HG03442 (cell line): ENCODE measurements around the gene SRPK2.

ENCODE experiments used
- ATAC-seq: cut with Tn5 transposase; IDR thresholded peaks from one replicate; pipeline ENCODE4 v1.9.1; 2021; ENCODE audit warnings: mild to moderate bottlenecking, moderate library complexity; ENCODE audit not compliant: unreplicated experiment

SRPK2 gene

DNA sequence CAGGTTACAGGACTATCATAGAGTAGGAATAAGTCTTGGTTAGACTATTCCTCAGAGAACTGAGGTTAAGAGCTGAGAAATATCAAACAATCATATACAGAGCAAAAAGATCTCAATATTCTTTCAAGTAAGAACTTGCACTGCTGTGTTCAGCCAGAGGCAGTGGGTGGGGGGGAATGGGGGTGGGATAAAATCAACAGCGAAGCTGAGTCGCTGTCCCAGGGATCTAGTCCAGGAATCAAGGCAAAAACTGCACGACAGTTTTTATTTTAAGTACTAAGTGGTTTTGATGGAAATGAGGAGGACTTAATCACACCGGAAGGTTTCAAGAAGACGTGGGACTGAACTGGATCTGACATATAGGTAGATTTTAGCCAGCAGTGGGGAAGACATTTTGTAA is 159.1 kb downstream of the SRPK2 start:
- no peak for ATAC-seq

DNA sequence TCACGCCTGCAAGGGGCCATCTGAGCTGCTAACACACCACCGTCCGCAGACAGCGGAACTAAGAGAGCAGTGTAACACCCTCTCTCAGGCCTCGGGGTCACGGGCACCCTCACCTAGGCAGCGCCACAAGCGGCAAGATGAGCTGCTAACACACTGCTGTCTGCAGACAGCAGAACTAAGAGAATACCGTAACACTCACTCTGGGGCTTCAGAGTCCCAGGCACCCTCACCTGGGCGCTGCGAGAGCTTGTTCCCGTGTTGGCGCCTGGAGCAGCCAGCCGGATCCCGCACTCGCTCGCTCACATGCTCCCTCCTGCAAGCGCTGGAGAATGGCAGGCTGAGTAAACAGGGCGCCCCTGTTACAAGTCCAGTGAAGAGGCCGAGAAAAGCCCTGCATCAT is 160.2 kb downstream of the SRPK2 start:
- ATAC-seq = no peak

DNA sequence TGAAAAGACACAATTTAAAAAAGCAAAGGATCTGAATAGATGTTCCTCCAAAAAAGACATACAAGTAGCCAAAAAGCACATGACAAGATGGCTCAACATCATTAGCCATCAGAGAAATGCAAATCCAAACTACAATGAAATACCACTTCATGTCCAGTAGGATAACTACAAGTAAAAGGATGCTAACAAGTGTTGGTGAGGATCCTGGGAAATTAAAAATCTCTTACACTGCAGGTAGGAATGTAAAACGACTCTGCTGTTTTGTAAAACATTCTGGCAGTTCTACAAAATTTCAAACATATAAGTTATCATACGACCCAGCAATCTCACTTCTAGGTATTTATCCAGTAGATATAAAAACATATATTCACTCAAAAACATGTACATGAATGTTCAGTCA is 161.3 kb downstream of the SRPK2 start:
- ATAC-seq = no peak

DNA sequence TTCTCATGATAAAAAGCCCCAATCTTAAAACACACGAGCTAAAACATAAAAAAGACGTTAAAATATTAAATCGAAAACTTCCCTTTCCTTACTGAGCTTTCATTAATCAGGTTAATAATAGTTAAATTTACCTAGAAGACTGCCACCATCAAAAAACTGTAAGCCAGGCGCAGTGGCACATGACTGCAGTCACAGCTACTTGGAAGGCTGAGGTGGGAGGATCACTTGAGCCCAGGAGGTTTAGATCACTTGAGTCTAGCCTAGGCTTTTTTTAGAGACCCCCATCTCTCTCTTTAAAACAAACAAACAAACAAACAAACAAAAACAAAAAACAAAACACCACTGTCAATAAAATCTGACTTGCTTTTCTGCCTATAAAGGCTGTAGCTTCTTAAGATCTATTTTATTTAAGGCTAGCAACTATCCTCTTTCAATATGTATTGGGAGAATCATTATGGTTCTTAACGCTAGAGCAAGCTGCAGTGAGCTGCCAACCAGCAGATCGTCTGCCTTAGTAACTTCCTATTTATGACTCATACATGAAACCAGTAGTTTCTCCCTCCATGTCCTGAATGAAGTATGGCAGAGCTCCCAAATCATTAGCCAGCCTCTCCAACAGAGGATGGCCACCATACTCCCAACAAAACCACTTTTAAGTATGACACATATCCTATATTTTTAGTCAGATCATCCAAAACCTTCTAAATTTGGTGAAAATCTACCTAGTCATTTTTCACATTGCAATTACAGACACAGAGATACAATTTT is 163.7 kb downstream of the SRPK2 start:
- ATAC-seq = peak; percentile 87

DNA sequence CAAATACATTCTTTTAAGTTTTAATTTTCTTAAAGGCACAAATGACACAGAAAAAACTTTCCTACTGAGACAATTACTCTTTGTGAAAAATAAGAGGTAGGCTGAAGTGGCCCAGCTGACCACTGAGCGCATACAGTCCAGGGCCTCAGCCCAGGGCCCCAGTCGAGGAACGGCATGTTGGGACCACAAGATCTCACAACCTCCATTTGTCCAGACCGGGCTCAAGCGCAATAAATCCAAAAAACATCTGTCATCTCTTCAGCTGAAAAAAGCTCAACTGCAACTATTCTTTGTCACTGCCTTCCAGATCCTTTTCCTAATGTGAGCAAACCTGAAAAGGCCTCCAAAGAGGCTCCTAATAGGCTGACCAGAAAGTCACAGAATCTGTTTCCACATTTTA is 165.8 kb downstream of the SRPK2 start:
- no peak for ATAC-seq

DNA sequence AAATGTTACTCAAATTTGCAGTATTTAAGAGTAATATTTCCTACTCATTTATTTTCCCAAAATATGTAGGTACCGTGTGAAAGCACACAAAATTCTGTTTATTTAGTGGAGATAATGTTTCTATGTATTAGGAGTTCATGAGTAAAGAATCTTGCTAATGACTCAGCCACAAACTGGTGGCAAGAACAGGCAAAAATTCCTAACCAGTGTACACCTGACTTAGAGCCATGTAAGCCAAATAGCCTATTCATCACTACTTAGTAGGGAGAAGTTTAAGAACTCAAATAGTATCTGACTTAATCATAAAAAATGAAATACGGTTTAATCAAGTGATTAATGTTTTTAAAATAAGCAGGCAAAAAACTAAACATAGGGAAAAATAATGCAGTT is 169.0 kb downstream of the SRPK2 start:
- no peak for ATAC-seq

DNA sequence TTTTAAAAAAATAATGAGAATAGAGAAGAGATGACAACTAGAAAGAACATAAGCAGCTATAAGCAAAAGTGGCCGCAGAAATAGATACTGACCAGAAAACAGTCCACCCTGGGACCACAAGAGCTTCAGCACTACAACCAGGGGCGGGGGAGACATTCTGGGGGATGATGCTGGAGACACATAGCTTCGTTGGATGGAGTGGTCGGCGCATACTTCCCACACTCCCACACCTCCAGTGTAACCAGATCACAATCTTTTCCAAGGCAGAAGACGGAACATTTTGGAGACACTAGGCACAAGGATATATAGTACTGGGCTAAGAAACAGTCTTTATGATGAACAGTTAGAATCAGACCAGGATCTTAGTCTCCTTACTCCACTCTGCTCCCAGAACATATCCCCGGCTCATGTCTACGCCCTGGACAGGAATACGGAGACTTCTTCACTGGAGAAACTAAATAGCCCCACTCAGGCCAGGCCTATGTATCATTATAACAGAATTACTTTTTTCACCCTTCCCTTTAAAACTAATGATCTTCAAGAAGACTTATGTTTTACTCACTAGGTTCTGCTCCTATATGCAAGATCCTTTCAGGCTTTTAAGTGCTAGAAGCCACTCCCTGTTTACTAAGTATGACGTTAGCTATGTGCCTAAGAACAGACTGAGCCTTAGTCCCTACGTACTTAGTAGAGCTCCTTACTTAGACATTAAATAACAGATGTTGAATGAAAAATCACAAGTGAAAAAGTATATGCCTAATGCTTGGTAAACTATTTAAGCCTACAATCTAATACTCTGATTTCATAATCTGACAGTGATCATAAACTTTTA is 169.6 kb downstream of the SRPK2 start:
- ATAC-seq = no peak

DNA sequence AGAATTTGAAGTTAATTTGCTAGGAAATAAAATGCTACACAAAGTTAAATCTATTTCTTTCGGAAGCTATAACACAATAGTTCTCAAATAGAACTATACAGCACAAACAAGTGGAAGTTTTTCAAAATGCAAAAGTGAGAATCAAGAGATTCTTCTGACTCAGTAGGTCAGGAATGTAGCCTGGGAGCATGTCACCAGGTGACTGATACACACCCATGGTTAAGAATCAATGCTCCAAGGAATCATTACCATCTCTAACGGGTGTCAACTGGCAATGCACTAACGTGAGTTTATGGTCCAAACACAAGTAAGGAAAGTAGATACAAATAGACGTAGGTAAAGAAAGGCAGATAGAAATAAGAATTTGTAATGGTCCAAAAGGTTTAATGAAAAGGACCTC is 170.5 kb downstream of the SRPK2 start:
- ATAC-seq = no peak

DNA sequence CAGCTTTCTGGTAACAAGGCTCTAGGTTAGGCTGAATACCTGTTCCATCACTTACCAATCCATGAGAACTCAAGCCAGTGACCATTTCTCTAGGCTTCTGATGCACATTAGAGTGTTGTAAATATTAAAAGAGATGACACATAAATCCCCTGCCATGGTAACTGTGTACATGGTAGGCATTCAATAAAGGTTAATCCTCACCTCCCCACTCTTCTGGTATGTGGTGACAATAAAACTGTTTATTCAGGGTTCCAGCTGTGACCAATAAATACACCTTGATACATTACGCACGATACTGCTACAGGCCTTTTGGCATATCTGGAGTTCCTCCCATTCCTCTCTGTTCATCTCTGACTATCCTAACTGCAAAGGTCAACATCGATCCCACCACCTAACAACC is 171.9 kb downstream of the SRPK2 start:
- ATAC-seq = no peak

DNA sequence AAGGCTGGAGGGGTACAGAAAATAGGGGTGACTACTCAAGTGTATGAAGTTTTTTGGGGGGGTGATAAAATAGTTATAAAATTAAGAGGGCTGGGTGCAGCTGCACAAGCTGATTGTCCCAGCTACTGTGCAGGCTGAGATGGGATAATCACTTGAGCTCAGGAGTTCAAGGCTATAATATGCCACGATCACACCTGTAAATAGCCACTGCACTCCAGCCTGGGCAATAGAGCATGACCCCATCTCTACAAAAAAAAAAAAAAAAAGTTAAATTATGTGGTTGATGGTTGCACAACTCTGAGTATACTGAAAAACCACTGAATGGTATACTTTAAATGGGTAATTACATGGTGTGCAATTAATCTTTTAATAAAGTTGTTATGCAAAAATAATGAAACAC is 172.9 kb downstream of the SRPK2 start:
- ATAC-seq = no peak

DNA sequence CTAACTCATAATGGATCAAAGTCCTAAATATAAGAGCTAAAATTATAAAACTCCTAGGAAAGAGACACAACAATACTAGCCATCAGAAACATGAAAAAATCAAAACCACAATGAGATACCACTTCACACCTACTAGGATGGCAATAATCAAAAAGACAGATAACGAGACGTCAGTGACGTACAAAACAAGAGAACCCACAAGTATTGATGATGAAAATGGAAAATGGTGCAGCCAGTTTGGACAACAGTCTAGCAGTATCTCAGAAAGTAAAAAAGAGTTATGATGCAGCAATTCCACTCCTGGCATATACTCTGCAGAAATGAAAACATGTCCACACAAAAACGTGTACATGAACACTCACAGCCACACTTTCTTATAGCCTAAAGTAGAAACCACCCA is 173.5 kb downstream of the SRPK2 start:
- no peak for ATAC-seq

DNA sequence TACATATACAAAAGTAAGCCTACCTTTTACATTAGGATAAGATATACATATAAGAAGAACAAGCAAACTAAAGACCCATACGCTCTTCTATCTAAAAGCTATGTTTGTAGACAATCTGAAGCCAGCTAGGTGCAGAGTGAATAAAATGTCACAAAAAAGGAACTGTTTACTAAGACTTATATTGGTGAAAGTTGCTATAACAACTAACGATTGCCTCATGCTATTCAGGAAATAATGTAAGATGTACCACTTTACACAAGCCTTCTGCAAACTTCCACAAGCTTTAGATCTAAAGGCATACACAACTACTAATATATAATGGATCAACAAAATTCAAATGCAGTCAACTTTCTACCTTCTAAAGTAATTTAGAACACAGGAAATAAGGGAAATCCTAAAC is 175.1 kb downstream of the SRPK2 start:
- ATAC-seq = no peak

DNA sequence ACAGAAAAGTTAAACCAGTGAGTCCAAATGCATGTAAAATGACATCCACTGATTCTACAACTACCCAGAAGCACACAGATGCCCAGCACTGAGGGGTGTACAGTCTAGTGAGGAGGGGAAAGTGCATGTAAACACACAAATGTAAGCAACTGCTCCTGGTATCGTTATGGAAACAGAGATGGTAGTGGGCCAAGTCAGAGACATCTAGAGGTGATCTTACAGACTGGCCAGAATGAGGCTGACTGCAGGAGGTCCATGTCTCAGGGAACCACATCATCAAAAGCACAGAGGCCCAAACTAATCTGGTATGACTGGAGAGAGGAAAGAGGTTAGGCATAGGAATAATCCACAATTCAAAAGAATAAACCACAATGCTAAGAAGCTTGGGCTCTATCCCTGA is 176.5 kb downstream of the SRPK2 start:
- no peak for ATAC-seq

DNA sequence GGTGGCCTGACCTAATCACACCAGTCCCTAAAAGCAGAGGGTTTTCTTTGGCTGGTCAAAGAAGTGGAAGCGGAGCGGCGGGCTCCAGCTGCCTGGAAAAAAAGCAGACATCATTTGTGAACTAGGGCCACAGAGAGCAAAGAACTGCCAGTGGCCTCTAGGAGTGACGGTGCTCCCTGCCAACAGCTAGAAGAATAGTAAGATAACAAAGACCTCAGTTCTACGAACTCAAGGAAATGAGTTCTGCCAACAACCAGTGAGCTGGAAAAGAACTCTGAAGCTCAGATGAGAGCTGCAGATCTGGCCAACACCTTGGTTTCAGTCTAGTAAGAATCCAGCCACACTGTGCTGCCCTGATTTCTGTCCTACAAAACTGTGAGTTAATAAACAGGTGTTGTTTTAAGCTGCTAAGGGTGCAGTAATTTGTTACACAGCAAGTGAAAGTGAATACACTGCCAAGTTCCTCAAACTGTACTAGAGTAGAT is 178.0 kb downstream of the SRPK2 start:
- ATAC-seq = peak; percentile 85

DNA sequence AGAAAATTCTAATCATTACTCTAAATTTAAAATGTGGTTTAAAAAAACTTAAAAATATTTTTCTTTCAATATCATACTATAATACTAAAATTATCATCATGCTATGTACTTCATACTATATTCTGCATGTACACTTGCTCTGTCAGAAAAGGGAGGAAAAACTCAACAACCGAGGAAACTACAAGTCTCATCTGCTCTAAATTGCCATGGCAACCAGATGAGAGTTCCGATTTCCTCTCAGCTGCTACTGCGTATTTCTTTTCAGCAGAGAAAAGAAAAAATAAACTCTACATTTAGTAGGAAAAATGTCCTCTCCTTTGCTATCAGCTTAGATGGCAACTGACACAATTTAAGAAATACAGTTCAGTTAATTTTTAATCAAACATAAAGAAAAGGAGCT is 178.9 kb downstream of the SRPK2 start:
- no peak for ATAC-seq

DNA sequence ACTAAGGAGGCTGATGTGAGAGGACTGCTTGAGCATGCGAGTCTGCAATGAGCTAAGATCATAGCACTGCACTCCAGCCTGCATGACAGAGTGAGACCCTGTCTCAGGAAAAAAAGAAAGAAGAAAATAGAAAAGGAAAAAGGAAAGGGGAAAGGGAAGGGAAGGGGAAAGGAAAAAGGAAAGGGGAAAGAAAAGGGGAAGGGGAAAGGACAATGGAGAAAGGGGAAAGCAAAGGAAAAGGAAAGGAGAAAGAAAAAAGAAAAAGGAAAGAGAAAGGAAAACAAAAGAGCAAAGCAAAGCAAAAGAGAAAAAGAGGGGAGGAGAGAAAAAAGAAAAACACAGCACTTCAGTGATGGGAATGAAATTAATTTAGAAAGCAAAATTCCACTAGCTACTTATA is 179.3 kb downstream of the SRPK2 start:
- ATAC-seq = no peak

DNA sequence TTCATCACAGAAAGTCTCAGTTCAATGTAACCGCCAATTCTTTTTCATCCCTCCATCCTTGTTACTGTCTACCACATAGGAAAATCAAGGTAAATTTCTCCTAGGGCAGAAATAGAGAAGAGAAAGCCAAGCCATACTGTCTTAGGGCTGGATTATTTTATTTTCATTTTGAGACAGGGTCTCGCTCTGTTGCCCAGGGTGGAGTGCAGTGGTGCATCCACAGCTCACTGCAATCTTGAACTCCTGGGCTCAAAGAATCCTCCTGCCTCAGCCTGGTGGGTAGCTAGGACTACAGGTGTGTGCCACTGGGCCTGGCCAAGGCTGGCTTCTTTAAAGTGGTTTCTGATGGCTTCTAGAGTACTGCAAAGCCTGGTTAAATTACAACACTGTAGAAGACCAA is 181.7 kb downstream of the SRPK2 start:
- no peak for ATAC-seq

DNA sequence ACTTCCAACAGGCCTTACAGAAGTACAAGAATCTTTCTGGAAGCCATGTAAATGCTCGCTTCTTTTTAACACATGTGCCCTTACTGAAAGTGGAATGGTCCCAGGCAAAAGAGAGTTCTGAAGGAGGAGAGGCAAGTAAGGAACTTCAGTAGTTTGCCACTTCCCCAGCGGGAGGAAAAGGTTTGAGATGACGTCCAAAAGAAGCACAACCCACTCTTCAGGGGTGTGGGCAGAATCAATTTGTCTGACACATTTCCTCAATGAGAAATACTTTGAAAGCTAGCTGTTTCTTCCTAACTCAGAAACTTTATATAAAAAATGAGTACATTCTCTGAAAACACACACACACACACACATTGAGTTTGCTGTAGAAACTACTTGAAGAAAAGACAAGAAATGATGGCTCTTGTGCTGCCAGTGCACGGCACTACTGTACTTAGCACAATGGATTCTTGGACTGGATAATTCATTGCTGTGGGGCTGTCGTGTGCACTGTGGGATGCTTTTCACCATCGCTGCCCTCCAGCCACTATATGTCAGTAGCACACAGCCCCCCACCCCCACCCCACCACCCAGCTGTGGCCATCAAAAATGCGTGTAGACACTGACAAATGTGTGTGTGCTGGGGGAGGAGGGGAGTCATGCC is 183.0 kb downstream of the SRPK2 start:
- no peak for ATAC-seq

DNA sequence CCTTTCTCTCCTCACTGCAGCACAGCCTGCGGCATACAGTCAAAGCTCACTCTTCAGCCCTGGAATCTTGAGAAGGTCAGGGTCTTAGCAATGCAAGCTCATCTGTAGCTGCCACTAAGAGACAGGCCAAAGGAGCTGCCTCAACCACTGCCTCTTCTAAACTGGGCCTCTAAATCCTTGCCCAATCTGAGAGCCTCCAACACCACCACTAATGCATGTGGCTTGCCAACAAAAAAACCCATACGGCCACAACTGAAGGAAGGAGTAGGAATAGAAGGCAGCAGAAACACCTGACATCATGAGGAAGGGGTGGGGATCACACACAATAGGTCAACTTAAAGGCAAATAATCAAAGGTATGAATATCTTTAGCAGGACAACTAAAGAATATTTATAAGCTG is 183.8 kb downstream of the SRPK2 start:
- ATAC-seq = no peak

DNA sequence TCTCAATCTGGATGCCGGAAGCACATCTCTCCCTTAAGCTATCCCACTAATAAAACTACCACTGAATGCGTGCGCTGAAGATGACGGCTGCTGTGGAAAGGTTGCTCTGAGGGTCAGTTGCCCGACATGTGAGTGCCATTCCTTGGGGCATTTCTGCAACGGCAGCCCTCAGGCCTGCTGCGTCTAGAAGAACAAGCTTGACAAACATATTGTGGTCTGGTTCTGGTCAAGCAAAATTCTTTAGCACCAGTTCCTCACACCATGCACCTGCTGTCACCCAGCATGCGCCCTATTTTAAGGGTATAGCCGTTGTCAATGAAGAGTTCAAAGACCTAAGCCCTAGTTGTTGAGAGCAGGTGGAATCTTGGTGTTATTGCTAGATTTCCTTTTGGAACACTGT is 184.2 kb downstream of the SRPK2 start:
- ATAC-seq = no peak

DNA sequence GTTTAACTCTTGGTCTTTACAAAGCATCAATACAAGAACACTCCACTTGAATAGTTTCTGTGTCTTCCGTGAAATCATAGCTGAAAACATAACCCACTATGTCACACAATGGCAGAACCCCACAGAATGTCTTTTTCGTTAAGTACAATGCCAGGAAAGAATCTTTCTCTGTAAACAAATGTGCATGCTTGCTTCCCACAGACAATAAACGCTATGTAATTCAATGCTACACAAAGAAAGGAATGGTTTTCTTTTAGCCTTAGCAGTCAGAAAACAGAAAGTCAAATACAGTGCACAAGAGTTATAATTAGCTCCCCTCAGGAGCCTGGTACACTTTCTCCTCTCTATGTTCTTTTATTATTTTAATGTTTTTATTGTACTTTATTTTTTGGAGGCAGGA is 186.1 kb downstream of the SRPK2 start:
- no peak for ATAC-seq

DNA sequence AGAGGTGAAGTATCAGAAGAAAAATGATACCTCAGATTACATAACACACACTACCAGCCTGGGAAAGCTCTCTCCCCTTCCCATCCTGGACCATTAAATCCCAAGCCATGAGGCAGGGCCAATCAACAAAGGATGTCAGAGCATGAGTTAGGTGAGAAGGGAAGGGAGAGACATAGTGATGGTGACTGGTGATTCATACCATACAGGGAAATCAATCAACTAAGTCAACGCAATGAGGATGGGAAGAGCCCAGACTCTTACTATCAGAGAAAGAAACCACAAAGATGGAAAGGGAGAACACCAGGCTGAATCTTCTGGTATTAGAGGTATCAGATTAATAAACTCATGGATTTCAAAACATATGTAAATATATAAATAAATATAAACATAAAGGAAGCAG is 189.3 kb downstream of the SRPK2 start:
- ATAC-seq = no peak
